Measurements from ENCODE around the gene NIN.

GRCh38 chr14:50769863-50770500 is 61.0 kb downstream of the NIN start:
- TF ChIP-seq CTCF (conservative IDR thresholded peaks at IDR 0.05) (no peak), ZFX (IDR thresholded peaks at IDR 0.05) (no peak)
